T-cell (primary cell): ENCODE results near the gene SIDT2. TPM values are rescaled to one million over a fixed set of nuclear protein-coding genes. Genes with fewer than 3 reads are reported as not detected.

Source experiments
- ATAC-seq, 4 experiments: fragments of 200-7000 bp in 3 of 4; fragments of 150-1000 bp in 1 of 4; cut with Tn5 transposase; replicated peaks in 1 of 4; 1 replicate in 3 of 4; 2 replicates in 1 of 4; pipeline ENCODE4 v1.10.0; 2021; ENCODE audit warnings: moderate library complexity in 3 of 4, mild to moderate bottlenecking in 2 of 4, moderate number of reproducible peaks in 1 of 4
- CTCF ChIA-PET, 2 donors: fragments of 300-600 bp; sonication (Branson Sonifier 250); formaldehyde crosslinking; loops; one replicate each; lab custom pipeline; 2022; ENCODE audit warnings: antibody characterized with exemption in 2 of 2; lab: Charles Lee
- POLR2A ChIA-PET, 2 donors: fragments of 300-600 bp; sonication (Branson Sonifier 250); formaldehyde crosslinking; loops; one replicate each; lab custom pipeline; 2022; ENCODE audit warnings: antibody characterized with exemption in 2 of 2; lab: Charles Lee
- DNase-seq, 35 experiments: peaks; one replicate each; pipeline versions ENCODE4 v3.0.0 to v3.0.0-alpha.2; 2013 to 2023
- H3K27ac ChIP-seq: one replicate; pipeline ENCODE4 v1.5.1; 2013; ENCODE audit warnings: low read length
- H3K27me3 ChIP-seq, 2 experiments: replicated peaks in 1 of 2; 1 replicate in 1 of 2; 2 replicates in 1 of 2; pipeline versions ENCODE4 v1.6.1 to v1.7.0; 2013; ENCODE audit warnings: low read length in 1 of 2, mixed read lengths in 1 of 2; ENCODE audit not compliant: control insufficient read depth in 2 of 2, insufficient read depth in 2 of 2; ENCODE audit errors: extremely low read depth in 1 of 2
- H3K36me3 ChIP-seq, 2 donors: 1 replicate in 1 of 2; 2 replicates in 1 of 2; pipeline versions ENCODE4 v1.6.1 to v1.7.0; 2013; ENCODE audit warnings: low read length in 1 of 2; ENCODE audit not compliant: control insufficient read depth in 2 of 2, insufficient read depth in 1 of 2; ENCODE audit errors: extremely low read depth in 1 of 2
- H3K4me1 ChIP-seq, 2 experiments: 1 replicate in 1 of 2; 2 replicates in 1 of 2; pipeline versions ENCODE4 v1.6.1 to v1.7.0; 2013; ENCODE audit warnings: low read length in 2 of 2, mixed read lengths in 1 of 2; ENCODE audit not compliant: insufficient read depth in 2 of 2, control insufficient read depth in 1 of 2; ENCODE audit errors: extremely low read depth in 1 of 2
- H3K4me3 ChIP-seq, 2 donors: 1 replicate in 1 of 2; 2 replicates in 1 of 2; pipeline versions ENCODE4 v1.5.1 to v1.7.0; 2013; ENCODE audit warnings: mild to moderate bottlenecking in 2 of 2, low read length in 1 of 2, moderate library complexity in 1 of 2; ENCODE audit not compliant: control insufficient read depth in 1 of 2; ENCODE audit errors: extremely low read depth in 1 of 2
- H3K9me3 ChIP-seq: 2 replicates; pipeline ENCODE4 v1.7.0; 2013
- H3K27ac Mint-ChIP-seq, 2 donors: one replicate each; pipeline ENCODE4 v1.8.0; 2020 to 2021; ENCODE audit warnings: mild to moderate bottlenecking in 2 of 2, mixed read lengths in 2 of 2
- H3K27me3 Mint-ChIP-seq, 2 donors: one replicate each; pipeline ENCODE4 v1.8.0; 2021 to 2022; ENCODE audit warnings: mixed read lengths in 2 of 2
- H3K36me3 Mint-ChIP-seq: one replicate; pipeline ENCODE4 v1.8.0; 2021; ENCODE audit warnings: mixed read lengths
- H3K4me1 Mint-ChIP-seq, 3 donors: one replicate each; pipeline ENCODE4 v1.8.0; 2020 to 2022; ENCODE audit warnings: mixed read lengths in 3 of 3, mild to moderate bottlenecking in 1 of 3
- H3K4me3 Mint-ChIP-seq, 3 donors: one replicate each; pipeline ENCODE4 v1.8.0; 2020 to 2022; ENCODE audit warnings: mild to moderate bottlenecking in 3 of 3, mixed read lengths in 3 of 3, moderate library complexity in 3 of 3
- H3K9me3 Mint-ChIP-seq, 3 donors: one replicate each; pipeline ENCODE4 v1.8.0; 2020 to 2022; ENCODE audit warnings: mixed read lengths in 3 of 3
- WGBS: methylation state at CpG from one replicate; pipeline ENCODE4 v1.1.5; 2013; ENCODE audit warnings: missing lambda C conversion rate; ENCODE audit not compliant: insufficient coverage; 5-methylcytosine and 5-hydroxymethylcytosine counted together
- total RNA-seq, 35 experiments: library from RNA in 6 of 35; stranded (reverse) in 6 of 35; fragments of 120-200 nt in 1 of 35; gene quantifications; one replicate each; pipeline versions ENCODE4 v1.2.1 to v1.2.4 and lab custom pipeline; 2013 to 2026

The SIDT2 gene
- total RNA-seq, 5 donors from 2014 or later (not counting 1 experiment from before 2014, with no cell fraction given): 46.3 to 110 (median 59.5) TPM

DNA sequence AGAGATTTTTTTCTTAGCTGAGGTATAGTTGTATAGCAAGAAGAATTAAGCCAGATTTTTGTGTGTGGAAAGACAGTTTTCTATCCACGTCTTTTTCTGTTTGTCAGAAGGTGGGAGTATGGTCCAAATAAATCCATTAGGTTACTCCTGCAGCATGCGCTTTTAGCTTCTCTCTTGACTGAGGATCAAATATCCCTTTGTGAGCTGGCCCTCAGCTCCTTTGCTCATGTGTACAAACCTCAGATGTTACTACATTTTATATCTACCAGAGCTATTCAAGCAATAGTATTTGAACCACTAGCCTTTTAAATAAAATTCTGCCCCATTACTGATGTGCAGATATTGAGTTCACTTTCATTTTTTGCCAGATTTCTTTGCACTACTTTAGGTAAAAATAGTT is 8.8 kb upstream of the SIDT2 start:
- H3K27me3 ChIP-seq: no peaks in the 10 kb centered on the region
- no peak for DNase-seq
- Mint-ChIP-seq H3K27me3 (no peaks in the 10 kb centered on the region), H3K27ac (no peak overlapping the region), H3K9me3 (no peaks in the 10 kb centered on the region), H3K36me3 (peaks cover 28% of the 10 kb centered on the region), H3K4me1 (peaks cover 4 to 16% (median 6%) of the 10 kb centered on the region in 3 donors), H3K4me3 (no peak overlapping the region)
- ChIA-PET CTCF (interaction anchor here in 1 of 2 donors (0.5 to 0.6 kb wide), 2 partner anchors 291 to 1621 kb away, joined by 3 to 10 read pairs; no protein-coding TSS in a partner anchor), POLR2A (interaction anchor here (0.6 to 0.9 kb wide), 2 partner anchors 29 to 49 kb away, joined by 3 read pairs; no protein-coding TSS in a partner anchor)
- H3K4me1 ChIP-seq: no peaks in the 10 kb centered on the region
- H3K36me3 ChIP-seq: peaks cover 7 to 41% of the 10 kb centered on the region in 2 donors
- no peak overlapping the region for H3K4me3 ChIP-seq
- no peaks in the 10 kb centered on the region for H3K9me3 ChIP-seq
- no CpG with 5 or more reads among the region's 2 CpGs for WGBS
- no peak overlapping the region for H3K27ac ChIP-seq
- no peak for ATAC-seq

DNA sequence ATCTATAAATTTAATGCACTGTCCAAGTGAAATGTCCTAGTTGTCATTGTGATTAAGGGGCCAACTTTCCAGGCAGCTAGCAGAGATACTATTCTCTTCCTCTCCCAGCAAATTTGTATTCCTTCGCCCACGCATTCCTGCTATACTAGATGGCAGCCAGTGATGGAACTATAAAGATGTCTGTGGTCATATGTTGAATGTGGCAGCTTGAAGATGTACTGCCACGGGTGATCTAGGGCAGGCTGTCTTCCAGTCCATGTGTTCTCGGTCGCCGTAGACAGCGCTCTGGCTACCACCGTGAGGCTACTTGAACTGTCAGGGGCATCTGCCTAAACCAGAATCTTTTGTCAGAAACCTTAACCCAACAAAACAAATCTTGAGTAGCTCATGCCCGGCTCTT is 8.3 kb upstream of the SIDT2 start:
- Mint-ChIP-seq H3K4me1 (peaks cover 4 to 16% (median 6%) of the 10 kb centered on the region in 3 donors), H3K27me3 (no peaks in the 10 kb centered on the region), H3K9me3 (no peaks in the 10 kb centered on the region), H3K4me3 (no peak overlapping the region), H3K36me3 (peaks cover 27% of the 10 kb centered on the region), H3K27ac (no peak overlapping the region)
- H3K4me1 ChIP-seq: no peaks in the 10 kb centered on the region
- 90% methylated on average over 1 of the region's 9 CpGs for WGBS
- no peak overlapping the region for H3K4me3 ChIP-seq
- no peaks in the 10 kb centered on the region for H3K27me3 ChIP-seq
- DNase-seq: no peak
- no peaks in the 10 kb centered on the region for H3K9me3 ChIP-seq
- no peak for ATAC-seq
- ChIA-PET POLR2A (interaction anchor here in 1 of 2 donors (0.6 kb wide), 1 partner anchor 30 kb away, joined by 3 read pairs; no protein-coding TSS in a partner anchor), CTCF (interaction anchor here in 1 of 2 donors (0.5 to 0.6 kb wide), 2 partner anchors 292 to 1621 kb away, joined by 3 to 10 read pairs; no protein-coding TSS in a partner anchor)
- no peak overlapping the region for H3K27ac ChIP-seq
- H3K36me3 ChIP-seq: peaks cover 7 to 39% of the 10 kb centered on the region in 2 donors

GRCh38 chr11:117171007-117171403 is 7.5 kb upstream of the SIDT2 start:
- no peak overlapping the region for H3K4me3 ChIP-seq
- 100% methylated on average over 1 of the region's 2 CpGs for WGBS
- H3K27ac ChIP-seq: no peak overlapping the region
- Mint-ChIP-seq H3K36me3 (peaks cover 21% of the 10 kb centered on the region), H3K4me3 (no peak overlapping the region), H3K4me1 (peaks cover 4 to 10% (median 6%) of the 10 kb centered on the region in 3 donors), H3K9me3 (no peaks in the 10 kb centered on the region), H3K27ac (peak overlapping the region in 1 of 2 donors; percentile 1), H3K27me3 (no peaks in the 10 kb centered on the region)
- peaks cover 3 to 34% of the 10 kb centered on the region in 2 donors for H3K36me3 ChIP-seq
- ChIA-PET POLR2A (no interaction called here), CTCF (no interaction called here)
- ATAC-seq (no peak), DNase-seq (no peak)
- no peaks in the 10 kb centered on the region for H3K9me3 ChIP-seq
- no peaks in the 10 kb centered on the region for H3K27me3 ChIP-seq
- H3K4me1 ChIP-seq: no peaks in the 10 kb centered on the region

DNA sequence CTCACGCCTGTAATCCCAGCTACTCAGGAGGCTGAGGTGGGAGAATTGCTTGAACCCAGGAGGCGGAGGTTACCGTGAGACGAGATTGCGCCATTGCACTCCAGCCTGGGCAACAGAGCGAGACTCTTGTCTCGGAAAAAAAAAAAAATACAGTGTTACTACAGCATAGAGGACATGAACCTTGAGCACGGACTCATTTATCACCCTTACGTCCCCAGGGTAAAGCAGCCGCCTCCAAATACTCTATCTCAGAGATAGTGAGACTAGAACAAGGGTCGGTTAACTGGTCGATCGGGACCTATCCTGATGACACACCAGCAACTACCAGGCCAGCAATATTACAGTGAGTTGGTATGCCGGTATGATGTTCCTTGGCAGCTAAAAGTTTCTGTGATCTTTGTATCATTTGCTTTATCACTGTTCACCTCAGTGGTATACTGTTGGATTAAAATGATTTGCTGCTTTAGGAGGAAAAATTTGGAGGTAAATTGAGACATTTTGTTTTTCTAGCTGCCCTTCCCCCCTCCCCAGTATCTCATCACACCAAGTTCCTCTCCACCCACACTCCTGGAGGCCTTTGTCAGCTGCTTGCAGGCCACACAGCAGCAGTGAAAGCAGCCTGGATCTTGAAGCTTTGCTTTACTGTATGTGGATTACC is 7.0 kb upstream of the SIDT2 start:
- Histone ChIP-seq H3K27me3 (no peaks in the 10 kb centered on the region), H3K36me3 (peaks cover 2 to 32% of the 10 kb centered on the region in 2 donors), H3K9me3 (no peaks in the 10 kb centered on the region), H3K27ac (no peak overlapping the region), H3K4me1 (no peaks in the 10 kb centered on the region), H3K4me3 (no peak overlapping the region)
- ATAC-seq: no peak
- 86% methylated on average over 9 of the region's 14 CpGs for WGBS
- Mint-ChIP-seq H3K27me3 (no peaks in the 10 kb centered on the region), H3K4me1 (peaks cover 4 to 6% (median 6%) of the 10 kb centered on the region in 3 donors), H3K36me3 (peaks cover 16% of the 10 kb centered on the region), H3K9me3 (no peaks in the 10 kb centered on the region), H3K27ac (peak overlapping the region; percentile 32 to 75), H3K4me3 (no peak overlapping the region)
- ChIA-PET POLR2A (interaction anchor here in 1 of 2 donors (0.5 to 0.6 kb wide), 3 partner anchors 10 to 401 kb away, joined by 3 to 7 read pairs (median 3); no protein-coding TSS in a partner anchor), CTCF (interaction anchor here in 1 of 2 donors (0.7 to 1.5 kb wide), 2 partner anchors 26 to 45 kb away, joined by 3 to 4 read pairs; no protein-coding TSS in a partner anchor)
- no peak for DNase-seq

GRCh38 chr11:117172724-117173421 is 5.7 kb upstream of the SIDT2 start:
- no peaks in the 10 kb centered on the region for H3K9me3 ChIP-seq
- ATAC-seq (no peak), DNase-seq (no peak)
- no peak overlapping the region for H3K4me3 ChIP-seq
- H3K27me3 ChIP-seq: no peaks in the 10 kb centered on the region
- Mint-ChIP-seq H3K36me3 (peaks cover 11% of the 10 kb centered on the region), H3K4me1 (peaks cover 3 to 9% (median 7%) of the 10 kb centered on the region in 3 donors), H3K4me3 (no peak overlapping the region), H3K9me3 (no peaks in the 10 kb centered on the region), H3K27me3 (no peaks in the 10 kb centered on the region), H3K27ac (peak overlapping the region; percentile 72 to 77)
- H3K36me3 ChIP-seq: peaks cover 2 to 18% of the 10 kb centered on the region in 2 donors
- H3K4me1 ChIP-seq: peaks cover 0 to under 1% of the 10 kb centered on the region in 2 experiments
- no peak overlapping the region for H3K27ac ChIP-seq
- ChIA-PET CTCF (interaction anchor here in 1 of 2 donors (1.5 kb wide), 1 partner anchor 27 kb away, joined by 3 read pairs; no protein-coding TSS in a partner anchor), POLR2A (no interaction called here)
- WGBS: 92% methylated on average over 11 of the region's 14 CpGs

DNA sequence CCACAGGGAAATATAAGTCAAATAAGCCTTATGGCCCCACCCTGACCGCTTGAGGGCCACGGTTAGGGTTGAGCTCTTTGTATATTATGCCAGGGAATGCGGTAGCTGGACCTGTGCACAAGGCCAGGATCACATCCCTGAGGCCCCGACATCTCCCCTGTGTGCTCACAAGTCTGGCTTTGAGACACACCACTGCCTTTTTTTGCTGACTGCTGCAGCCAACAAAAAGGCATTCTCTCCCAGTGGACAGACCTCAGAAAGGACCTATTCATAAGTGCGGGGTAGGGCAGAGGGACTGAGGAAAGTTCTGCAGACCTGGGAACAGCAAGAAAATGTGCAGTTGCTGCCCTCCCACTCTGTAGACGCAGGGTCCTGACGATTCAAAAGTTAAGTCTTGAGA is 3.4 kb upstream of the SIDT2 start:
- CTCF ChIA-PET: interaction anchor here in 1 of 2 donors (0.8 kb wide), 1 partner anchor 14 kb away, joined by 3 read pairs; no protein-coding TSS in a partner anchor
- peaks cover 5% of the 10 kb centered on the region for H3K36me3 Mint-ChIP-seq
- H3K9me3 Mint-ChIP-seq: no peaks in the 10 kb centered on the region
- Histone ChIP-seq H3K27ac (no peak overlapping the region), H3K4me1 (peaks cover 10 to 17% of the 10 kb centered on the region in 2 experiments), H3K27me3 (no peaks in the 10 kb centered on the region), H3K4me3 (no peak overlapping the region), H3K9me3 (no peaks in the 10 kb centered on the region), H3K36me3 (peaks cover 2 to 9% of the 10 kb centered on the region in 2 donors)
- H3K27ac Mint-ChIP-seq: peak overlapping the region in 1 of 2 donors; percentile 11
- POLR2A ChIA-PET: no interaction called here
- WGBS: 93% methylated on average over 7 of the region's 7 CpGs
- H3K4me1 Mint-ChIP-seq: peaks cover 18 to 23% (median 21%) of the 10 kb centered on the region in 3 donors
- no peak overlapping the region for H3K4me3 Mint-ChIP-seq
- DNase-seq (no peak), ATAC-seq (no peak)
- H3K27me3 Mint-ChIP-seq: no peaks in the 10 kb centered on the region
